Left lung (tissue), 10 donors: ENCODE results near the gene CATSPERE. TPM values are rescaled to one million over a fixed set of nuclear protein-coding genes. Genes with fewer than 3 reads are reported as not detected.

Experiments
- ATAC-seq: fragments of 200-7000 bp; cut with Tn5 transposase; one replicate; pipeline ENCODE4 v1.9.1; 2020; ENCODE audit warnings: moderate library complexity
- DNase-seq, 4 donors: peaks; one replicate each; pipeline ENCODE4 v3.0.0-alpha.2; 2013 to 2020
- H3K27ac ChIP-seq, 2 donors: fragments of 200-600 bp; sonication (generic) in 1 of 2; one replicate each; pipeline versions ENCODE4 v1.5.0 to v1.8.0; 2020 to 2021
- H3K27me3 ChIP-seq, 2 donors: fragments of 200-600 bp; sonication (generic) in 1 of 2; one replicate each; pipeline versions ENCODE4 v1.5.0 to v1.8.0; 2020 to 2021
- H3K36me3 ChIP-seq, 2 donors: fragments of 200-600 bp; sonication (generic) in 1 of 2; one replicate each; pipeline versions ENCODE4 v1.5.0 to v1.8.0; 2020 to 2021
- H3K4me1 ChIP-seq, 2 donors: fragments of 200-600 bp; one replicate each; pipeline ENCODE4 v1.8.0; 2021
- H3K4me3 ChIP-seq, 2 donors: fragments of 200-600 bp; sonication (generic) in 1 of 2; one replicate each; pipeline versions ENCODE4 v1.5.0 to v1.8.0; 2020 to 2021; ENCODE audit warnings: mild to moderate bottlenecking in 1 of 2
- H3K9me3 ChIP-seq, 2 donors: fragments of 200-600 bp; sonication (generic) in 1 of 2; one replicate each; pipeline versions ENCODE4 v1.5.0 to v1.8.0; 2020 to 2021
- intact Hi-C, 2 donors: fragments of 100-400 bp; cut with DNase I; formaldehyde crosslinking; loops; one replicate each; pipeline versions ENCODE4 v1.11.2 to v1.14.2; 2022
- polyA plus RNA-seq, 6 donors: library from polyadenylated mRNA; unstranded; fragments of 120-200 nt; gene quantifications; one replicate each; pipeline ENCODE4 v1.2.1, GENCODE V29; 2013; ENCODE audit not compliant: insufficient read length in 6 of 6
- total RNA-seq, 2 donors: library from RNA; stranded (reverse); fragmentation: NEBNext Ultra II Directional; extraction: Animal tissue kit (Norgen Biotek cat#: 25700); gene quantifications; one replicate each; pipeline ENCODE4 v1.2.1, GENCODE V29; 2021
- TF ChIP-seq, protein P1 (sequence below), 2 donors: fragments of 200-600 bp; sonication (generic) in 1 of 2; IDR thresholded peaks; one replicate each; pipeline versions ENCODE4 v1.5.0 to v1.8.0; 2021; ENCODE audit warnings: antibody characterized with exemption in 2 of 2
- donor health status: DM: no; HTN: yes; CAD: no.
- donor health status: DM: no; HTN: no; CAD: no.

The CATSPERE gene
- total and polyA plus RNA-seq, 8 donors: 0.84 to 2.1 (median 1.6) TPM

DNA sequence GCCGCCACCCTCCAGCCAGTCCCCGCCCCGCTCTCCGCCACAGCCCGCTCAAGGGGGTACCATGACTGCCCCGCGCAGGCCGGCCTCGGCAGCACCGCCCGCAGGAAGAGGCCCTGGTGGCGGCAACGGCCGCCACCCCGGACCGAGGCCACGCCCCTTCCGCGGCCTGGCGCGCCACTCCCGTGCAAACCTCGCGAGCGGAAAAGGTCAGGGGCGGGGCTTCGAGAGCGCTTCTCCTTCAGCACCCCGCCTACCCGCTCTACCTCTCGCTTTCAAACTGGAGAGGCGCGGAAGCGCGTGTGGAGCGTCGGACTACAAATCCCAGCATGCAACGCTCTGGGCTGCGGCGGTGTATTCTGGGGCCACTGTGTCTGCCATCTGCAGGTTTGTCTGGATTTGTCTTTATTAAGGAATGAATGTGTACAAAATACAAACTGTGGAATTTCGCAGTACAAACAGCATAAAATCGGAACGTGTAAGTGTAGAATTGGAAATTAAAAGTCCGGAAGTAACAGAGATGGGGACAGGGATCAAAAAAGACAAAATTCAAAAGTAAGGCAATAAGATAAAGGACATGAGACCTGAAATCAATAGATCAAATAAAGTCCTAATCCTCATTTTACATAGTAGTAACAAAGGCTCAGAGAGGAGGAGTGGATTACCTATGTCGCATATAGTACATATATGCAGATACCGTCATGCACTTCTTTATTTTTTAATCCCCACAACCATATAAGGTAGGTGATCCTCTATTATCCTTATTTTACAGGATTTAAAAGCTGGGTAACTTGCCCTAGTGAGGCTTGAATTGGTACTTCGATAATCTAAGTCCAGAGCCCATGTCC is 8.9 kb upstream of the CATSPERE start:
- H3K4me3 ChIP-seq: peak overlapping the region; percentile 75 to 94
- H3K27ac ChIP-seq: peak overlapping the region; percentile 96 to 97
- intact Hi-C loops: no loop called here
- TF ChIP-seq, protein P1, sequence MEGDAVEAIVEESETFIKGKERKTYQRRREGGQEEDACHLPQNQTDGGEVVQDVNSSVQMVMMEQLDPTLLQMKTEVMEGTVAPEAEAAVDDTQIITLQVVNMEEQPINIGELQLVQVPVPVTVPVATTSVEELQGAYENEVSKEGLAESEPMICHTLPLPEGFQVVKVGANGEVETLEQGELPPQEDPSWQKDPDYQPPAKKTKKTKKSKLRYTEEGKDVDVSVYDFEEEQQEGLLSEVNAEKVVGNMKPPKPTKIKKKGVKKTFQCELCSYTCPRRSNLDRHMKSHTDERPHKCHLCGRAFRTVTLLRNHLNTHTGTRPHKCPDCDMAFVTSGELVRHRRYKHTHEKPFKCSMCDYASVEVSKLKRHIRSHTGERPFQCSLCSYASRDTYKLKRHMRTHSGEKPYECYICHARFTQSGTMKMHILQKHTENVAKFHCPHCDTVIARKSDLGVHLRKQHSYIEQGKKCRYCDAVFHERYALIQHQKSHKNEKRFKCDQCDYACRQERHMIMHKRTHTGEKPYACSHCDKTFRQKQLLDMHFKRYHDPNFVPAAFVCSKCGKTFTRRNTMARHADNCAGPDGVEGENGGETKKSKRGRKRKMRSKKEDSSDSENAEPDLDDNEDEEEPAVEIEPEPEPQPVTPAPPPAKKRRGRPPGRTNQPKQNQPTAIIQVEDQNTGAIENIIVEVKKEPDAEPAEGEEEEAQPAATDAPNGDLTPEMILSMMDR (IDR thresholded peaks at IDR 0.05): peak; percentile 28 to 84
- no peaks in the 10 kb centered on the region for H3K36me3 ChIP-seq
- no peaks in the 10 kb centered on the region for H3K9me3 ChIP-seq
- no peaks in the 10 kb centered on the region for H3K27me3 ChIP-seq
- peaks cover 6 to 45% of the 10 kb centered on the region in 2 donors for H3K4me1 ChIP-seq
- ATAC-seq (peak; percentile 97), DNase-seq (peak; percentile 99 to 100 (median 100))

DNA sequence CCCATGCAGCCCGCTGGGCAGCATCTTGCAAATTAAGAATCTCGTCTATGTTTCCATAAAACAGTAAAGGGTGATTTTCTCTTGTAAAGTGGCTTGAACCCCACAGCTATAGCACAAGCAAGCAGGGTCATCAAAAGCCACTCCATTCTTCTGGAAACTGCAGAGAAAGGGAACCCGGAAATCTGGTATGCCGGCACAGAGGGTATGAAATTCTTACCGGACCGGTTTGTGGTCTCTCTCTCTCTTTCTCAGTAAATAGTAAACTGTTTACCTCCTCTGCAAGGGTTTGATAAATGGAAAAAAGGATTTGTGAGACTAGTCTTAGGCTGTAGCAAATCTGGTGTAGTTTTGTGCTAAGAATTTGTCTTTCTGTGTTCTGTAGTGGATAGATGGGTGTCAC is 6.7 kb upstream of the CATSPERE start:
- H3K27ac ChIP-seq: no peak overlapping the region
- DNase-seq (peak in 1 of 4 donors; percentile 35), ATAC-seq (no peak)
- H3K9me3 ChIP-seq: peaks cover 0 to 3% of the 10 kb centered on the region in 2 donors
- intact Hi-C loops: no loop called here
- H3K36me3 ChIP-seq: no peaks in the 10 kb centered on the region
- H3K4me3 ChIP-seq: no peak overlapping the region
- H3K27me3 ChIP-seq: no peaks in the 10 kb centered on the region
- TF ChIP-seq, protein P1 (IDR thresholded peaks at IDR 0.05): no peak
- peaks cover 3 to 22% of the 10 kb centered on the region in 2 donors for H3K4me1 ChIP-seq

DNA sequence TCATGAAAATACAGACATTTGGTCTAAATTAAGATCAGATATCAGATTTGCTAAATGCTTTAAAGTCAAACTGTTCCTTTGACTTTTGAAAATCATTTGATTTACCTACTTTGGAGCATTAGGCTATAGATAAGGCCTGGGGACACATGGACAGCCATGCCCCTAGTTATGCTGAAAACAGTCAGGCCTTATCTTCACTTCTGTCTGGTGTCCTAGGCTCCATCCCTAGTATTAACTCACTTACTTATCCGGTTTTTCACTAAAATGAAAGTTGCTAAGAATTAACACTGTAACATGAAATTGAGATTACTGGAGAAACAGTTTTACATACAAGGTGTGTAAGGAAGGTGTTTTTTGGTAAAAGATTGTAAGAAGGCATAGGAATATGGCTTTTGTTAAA is 4.5 kb upstream of the CATSPERE start:
- intact Hi-C loops: no loop called here
- DNase-seq (no peak), ATAC-seq (no peak)
- peaks cover 0 to 3% of the 10 kb centered on the region in 2 donors for H3K9me3 ChIP-seq
- no peak overlapping the region for H3K4me3 ChIP-seq
- no peaks in the 10 kb centered on the region for H3K36me3 ChIP-seq
- no peaks in the 10 kb centered on the region for H3K27me3 ChIP-seq
- H3K27ac ChIP-seq: no peak overlapping the region
- TF ChIP-seq, protein P1 (IDR thresholded peaks at IDR 0.05): no peak
- peaks cover 9 to 19% of the 10 kb centered on the region in 2 donors for H3K4me1 ChIP-seq

GRCh38 chr1:244458781-244459180 is 2.3 kb upstream of the CATSPERE start:
- Histone ChIP-seq H3K9me3 (peaks cover 0 to 3% of the 10 kb centered on the region in 2 donors), H3K27me3 (no peaks in the 10 kb centered on the region), H3K4me3 (no peak overlapping the region), H3K27ac (no peak overlapping the region), H3K36me3 (no peaks in the 10 kb centered on the region), H3K4me1 (peaks cover 6 to 16% of the 10 kb centered on the region in 2 donors)
- intact Hi-C loops: no loop called here
- TF ChIP-seq, protein P1 (IDR thresholded peaks at IDR 0.05): no peak
- DNase-seq: no peak
- no peak for ATAC-seq

DNA sequence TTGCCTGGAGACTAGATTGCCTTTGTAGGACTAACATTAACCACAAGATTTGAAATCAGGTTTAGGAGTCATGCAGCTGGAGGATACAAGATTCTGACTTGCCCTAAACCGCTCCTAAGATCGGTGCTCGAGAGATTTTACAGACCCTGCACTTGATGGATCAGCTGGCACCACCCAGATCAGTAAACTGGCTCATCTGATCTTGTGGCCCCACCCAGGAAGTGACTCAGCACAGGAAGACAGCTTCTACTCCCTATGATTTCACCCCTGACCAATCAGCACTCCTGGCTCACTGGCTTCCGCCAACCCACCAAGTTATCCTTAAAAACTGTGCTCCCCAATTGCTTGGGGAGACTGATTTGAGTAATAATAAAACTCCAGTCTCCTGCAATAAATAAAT is 876 bp upstream of the CATSPERE start:
- Histone ChIP-seq H3K27ac (peak overlapping the region in 1 of 2 donors; percentile 89), H3K36me3 (no peaks in the 10 kb centered on the region), H3K4me1 (peaks cover 6 to 16% of the 10 kb centered on the region in 2 donors), H3K4me3 (no peak overlapping the region), H3K9me3 (peaks cover 0 to 3% of the 10 kb centered on the region in 2 donors), H3K27me3 (no peaks in the 10 kb centered on the region)
- ATAC-seq (no peak), DNase-seq (no peak)
- intact Hi-C loops: no loop called here
- TF ChIP-seq, protein P1 (IDR thresholded peaks at IDR 0.05): no peak
